ENCODE results near the gene CPLX1.

The CPLX1 gene

DNA sequence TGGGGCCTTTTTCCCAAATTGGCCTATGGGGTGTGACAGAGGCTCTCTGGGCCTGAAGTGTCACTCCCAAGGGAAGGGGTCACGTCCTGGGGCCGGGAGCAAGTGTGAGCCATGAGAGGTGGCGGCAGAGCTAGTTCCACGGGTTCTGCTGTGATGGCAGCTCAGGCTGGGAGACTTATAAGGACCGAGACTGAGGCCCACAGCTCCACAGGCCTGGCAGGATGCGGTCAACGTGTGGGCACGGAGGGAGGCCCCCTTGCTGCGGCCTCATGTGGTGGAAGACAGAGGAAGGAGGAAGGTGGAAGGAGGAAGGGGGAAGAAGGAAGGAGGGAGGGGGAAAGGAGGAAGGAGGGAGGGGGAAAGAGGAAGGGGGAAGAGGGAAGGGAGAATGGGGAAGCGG lies 7.2 kb upstream of the CPLX1 start:
- TF ChIP-seq ZNF274 (IDR thresholded peaks at IDR 0.05; ENCODE audit: low read depth, low read length) = no peak
- H3K4me3 ChIP-seq (ENCODE audit: low read length) = no peak overlapping the region

DNA sequence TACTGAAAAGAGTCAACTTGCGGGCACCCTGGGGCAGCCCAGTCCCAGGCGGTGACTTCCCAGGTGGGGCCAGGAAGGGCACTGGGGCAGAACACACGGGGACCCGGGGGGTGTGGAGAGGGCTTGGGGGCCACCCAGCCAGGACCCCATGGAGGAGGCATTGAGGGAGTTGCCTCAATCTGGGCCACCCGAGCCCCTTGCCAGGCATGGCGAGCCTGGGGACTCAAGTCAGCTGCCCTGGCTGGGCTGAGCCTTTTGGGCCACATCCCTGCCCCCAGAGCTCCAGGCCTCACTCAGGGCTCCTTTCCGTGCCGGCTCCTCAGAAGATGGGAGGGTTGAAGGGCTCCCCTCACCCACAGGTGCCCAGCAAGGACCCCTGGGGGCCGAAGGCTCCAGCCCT lies 6.6 kb upstream of the CPLX1 start:
- H3K4me3 ChIP-seq (ENCODE audit: low read length) = no peak overlapping the region
- TF ChIP-seq ZNF274 (IDR thresholded peaks at IDR 0.05; ENCODE audit: low read depth, low read length) = no peak

DNA sequence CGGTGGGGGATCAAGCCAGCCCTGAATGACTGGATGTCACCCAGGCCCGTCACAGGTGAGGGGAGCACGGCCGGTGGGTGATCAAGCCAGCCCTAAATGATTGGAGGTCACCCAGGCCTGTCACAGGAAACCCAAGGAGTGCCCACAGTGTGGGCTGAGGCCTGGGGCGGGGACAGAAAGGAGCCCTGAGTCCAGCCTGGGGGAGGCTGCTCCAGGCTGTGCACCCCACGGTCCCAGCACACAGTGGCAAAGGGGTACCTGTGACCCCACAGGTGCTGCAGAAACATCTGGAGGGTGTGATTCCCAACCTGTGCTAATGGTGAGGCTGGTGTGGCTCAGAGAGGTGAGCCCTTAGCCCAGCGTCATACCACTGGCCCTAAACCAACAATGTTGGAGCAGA lies 6.2 kb upstream of the CPLX1 start:
- no peak overlapping the region for H3K4me3 ChIP-seq (ENCODE audit: low read length)

DNA sequence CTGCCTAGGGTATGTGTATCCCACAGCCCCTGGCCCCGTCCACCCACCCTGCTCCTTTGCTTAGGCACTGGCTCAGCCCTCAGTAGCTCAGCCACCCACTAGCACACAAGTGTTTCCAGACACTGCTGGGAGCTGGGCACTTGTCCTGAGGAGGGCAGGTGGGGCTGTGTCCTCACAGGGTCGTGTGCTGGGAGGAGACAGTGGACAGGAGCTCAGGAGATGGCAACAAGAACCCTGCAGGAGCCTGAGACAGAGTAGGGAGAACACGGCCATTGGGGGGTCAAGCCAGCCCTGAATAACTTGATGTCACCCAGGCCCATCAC lies 5.5 kb upstream of the CPLX1 start:
- no peak for TF ChIP-seq ZNF274 (IDR thresholded peaks at IDR 0.05; ENCODE audit: low read depth, low read length)

More for the DNA sequence above, 6.2 kb upstream of the CPLX1 start:
- TF ChIP-seq ZNF274 (IDR thresholded peaks at IDR 0.05; ENCODE audit: low read depth, low read length) = no peak

DNA sequence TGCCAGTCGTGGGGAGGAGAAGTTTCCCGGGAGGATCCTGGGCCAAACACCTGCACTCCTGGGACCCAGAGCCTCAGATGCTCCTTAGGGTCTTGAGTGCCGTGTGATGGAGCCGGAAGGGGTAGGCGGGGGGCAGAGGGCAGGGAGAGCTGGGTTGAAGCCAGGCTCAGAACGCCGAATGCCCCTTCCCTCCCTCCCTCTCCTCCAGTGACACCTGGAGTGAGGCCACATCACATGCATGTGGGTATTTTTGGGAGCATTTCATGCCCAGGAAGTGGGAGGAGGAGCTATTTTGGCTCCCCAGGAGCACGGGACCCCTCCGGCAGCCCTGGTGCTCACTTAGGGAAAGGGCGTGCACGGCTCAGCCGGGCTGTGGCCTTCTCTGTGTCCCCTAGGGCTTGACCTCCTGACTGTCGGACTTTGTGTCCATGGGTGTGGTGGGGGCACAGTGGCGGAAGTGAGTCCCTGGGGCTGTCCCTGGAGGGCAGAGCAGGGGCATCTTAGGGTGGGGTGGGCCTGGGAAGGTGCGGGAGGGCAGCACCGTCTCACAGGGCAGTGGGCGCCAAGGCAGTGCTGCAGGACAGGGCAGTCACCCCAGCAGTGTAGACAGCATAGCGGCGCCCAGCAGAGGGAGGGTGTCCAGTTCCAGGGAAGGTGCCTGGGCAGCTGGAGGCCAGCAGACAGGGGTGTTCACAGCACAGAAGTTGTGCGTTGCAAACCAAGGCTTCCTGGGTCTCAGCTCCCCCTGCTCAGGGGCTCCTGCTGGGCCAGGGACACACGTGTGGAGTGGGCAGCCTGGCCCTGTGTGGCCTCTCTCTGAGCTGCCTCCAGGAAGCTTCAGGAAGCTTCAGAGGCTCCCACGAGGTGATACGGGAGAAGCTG lies 4.9 kb upstream of the CPLX1 start:
- no peak overlapping the region for H3K4me3 ChIP-seq (ENCODE audit: low read length)
- TF ChIP-seq ZNF274 (IDR thresholded peaks at IDR 0.05; ENCODE audit: low read depth, low read length) = no peak

More for the DNA sequence above, 5.5 kb upstream of the CPLX1 start:
- no peak overlapping the region for H3K4me3 ChIP-seq (ENCODE audit: low read length)

DNA sequence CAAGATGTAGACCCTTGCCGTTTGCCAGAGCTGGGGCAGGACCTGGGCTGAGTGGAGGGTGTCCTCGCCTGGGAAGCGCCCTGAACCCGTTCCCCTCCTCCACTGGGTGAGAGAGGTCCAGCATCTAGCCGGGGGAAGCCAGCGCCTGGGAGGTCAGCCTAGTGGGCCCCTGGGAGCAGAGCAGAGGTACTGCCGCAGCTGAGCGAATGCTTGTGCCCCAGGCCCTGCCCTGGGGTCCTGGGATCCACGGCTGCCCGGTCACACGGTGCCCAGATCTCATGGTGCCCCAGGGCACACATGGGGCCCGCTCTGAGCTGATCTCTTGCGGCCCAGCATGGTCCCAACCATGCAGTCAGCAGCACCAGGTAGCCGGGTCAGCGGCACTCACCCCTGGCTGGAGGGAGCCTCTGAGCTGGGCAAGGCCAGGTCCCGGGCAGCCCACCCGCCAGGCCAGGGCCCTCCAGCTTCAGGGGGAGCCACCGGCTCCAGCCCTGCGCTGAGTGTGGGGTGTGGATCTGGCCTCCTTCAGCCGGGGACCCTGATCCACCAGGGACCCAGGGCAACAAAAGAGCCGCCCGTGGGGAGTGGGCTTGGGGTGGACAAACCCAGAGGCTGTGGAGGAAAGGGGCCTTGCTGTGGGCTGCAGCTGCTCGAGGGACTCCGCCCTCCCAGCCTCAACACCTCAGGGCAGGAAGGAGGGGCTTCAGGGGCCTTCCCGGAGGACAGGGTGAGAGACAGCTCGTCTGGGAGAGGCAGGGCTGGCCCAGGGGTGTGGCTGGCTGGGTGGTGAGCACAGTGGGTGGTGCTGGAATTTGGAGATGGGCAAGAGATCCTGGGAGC lies 4.1 kb upstream of the CPLX1 start:
- H3K4me3 ChIP-seq (ENCODE audit: low read length) = no peak overlapping the region
- no peak for TF ChIP-seq ZNF274 (IDR thresholded peaks at IDR 0.05; ENCODE audit: low read depth, low read length)

DNA sequence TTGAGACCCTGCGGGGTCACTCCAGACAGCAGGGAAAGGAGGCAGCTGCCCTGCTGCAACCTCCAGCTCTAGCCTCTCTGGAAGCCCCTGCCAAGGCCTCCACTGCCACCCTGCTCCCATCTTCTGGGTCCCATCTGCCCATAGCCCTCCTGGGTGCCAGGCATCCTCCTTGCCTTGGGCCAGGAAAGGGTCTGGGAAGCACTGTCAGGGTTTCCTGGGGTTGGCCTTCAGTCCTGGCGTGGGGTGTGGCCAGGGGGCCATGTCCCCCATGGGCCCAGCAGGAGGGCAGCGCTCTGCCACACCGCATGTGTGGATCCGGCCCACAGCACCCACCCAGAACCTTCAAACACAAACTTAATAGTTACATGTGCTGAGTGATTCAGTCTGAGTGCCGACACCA lies 3.4 kb upstream of the CPLX1 start:
- no peak for TF ChIP-seq ZNF274 (IDR thresholded peaks at IDR 0.05; ENCODE audit: low read depth, low read length)

DNA sequence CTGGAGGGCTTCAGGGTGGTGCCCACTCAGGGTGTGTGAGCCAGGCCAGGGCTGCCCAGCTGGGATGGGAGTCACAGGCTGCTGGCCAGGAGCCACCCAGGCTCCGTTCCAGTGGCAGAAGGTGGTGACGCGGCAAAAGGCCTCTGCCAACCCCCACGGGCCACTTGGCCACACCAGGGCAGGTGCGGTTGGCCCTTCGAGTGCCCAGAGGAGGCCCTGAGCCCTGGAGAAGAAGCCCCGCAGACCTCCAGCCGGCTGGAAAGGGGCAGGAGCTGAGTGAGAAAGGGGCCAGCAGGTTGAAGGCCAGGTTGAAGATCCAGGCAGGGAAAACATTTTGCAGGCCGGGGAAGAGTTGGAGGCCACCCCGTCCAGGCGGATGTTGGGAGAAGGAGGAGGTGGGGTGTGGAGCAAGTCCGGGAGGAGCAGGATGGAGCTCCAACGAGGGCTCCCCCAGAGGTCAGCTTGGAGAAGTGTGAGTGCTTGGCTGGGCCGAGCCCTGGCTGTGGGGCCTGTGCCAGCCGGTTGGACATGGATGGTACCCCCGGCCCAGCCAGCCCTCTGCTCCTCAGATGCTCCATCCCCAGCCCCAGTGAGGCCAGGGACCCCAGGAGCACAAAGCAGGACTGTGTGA lies 2.8 kb upstream of the CPLX1 start:
- no peak overlapping the region for H3K4me3 ChIP-seq (ENCODE audit: low read length)
- no peak for TF ChIP-seq ZNF274 (IDR thresholded peaks at IDR 0.05; ENCODE audit: low read depth, low read length)

More for the DNA sequence above, 3.4 kb upstream of the CPLX1 start:
- H3K4me3 ChIP-seq (ENCODE audit: low read length) = no peak overlapping the region

DNA sequence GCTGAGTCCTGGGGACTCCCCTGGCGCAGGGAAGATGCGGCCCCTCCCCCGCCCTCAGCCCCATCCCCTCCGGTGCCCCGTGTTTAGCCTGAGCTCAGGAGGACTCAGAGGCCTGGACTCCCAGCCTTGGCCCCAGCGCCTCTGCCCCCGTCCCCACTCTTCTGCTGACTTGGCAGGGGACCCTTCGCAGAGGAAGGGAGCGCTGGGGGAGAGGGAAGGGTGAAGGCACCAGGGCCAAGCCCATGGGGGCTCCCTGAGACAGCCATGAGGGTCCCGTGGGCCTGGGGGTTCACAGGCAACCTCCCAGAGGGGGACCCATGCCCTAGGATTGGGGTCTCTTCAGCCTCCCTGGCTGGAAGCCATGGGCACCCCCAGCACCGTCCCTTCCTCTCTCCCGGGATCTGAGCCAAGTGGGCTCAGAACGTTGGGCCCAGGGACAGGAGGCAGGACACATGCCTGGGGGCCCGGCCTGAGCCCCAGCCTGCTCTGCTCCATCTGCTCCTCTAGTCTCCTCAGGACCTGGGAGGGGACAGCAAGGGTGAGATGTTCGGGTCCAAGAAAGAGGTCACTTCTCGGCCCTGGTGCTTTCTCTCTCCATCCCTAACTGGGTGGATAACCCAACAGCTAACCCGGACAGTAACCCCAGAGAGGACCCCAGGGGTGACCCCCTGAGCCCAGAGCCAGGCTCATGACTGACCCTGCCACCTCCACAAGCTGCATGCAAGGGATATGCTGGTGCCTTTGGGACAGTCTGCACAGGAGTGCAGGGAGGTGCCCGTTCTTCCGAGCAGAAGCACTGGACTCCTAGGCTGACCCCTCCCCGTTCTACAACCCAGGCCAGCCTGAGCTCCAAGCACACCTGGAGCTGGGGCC lies 1.5 kb upstream of the CPLX1 start:
- no peak for TF ChIP-seq ZNF274 (IDR thresholded peaks at IDR 0.05; ENCODE audit: low read depth, low read length)
- H3K4me3 ChIP-seq (ENCODE audit: low read length) = no peak overlapping the region

DNA sequence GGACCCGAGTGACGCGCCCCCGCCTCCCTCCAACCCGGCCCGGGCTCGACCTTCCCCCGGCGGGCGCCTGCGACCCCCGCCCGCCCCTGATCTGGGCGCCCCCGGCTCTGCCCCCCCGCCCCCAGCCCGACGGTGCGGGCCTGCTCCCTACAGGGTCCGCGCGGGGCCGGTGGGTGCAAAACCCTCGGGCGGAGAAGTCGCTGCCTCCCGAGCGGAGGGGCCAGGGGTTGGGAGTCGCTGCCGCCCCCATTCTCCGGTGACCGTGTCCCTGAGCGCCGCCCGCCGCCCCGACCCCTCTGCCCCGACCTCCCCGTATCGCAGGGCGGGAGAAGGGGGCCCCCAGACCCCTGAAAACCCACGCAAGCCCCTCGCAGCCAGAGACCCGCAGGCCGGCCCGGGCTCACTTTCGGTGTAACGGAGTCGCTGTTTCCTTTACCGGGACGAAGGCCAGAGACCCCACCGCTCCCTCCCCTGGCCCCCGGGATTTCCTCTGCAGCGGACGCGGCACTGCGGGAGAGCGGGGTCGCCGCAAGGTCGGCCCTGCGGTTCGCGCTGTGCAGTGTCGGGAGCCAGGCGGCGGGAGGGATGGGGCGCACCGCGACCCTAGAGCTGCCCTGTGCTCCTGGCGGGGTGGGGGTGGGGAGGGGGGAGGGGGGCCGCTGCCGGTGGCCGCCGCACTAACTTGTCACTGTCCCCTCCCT lies 729 bp upstream of the CPLX1 start:
- H3K4me3 ChIP-seq (ENCODE audit: low read length) = no peak overlapping the region
- TF ChIP-seq ZNF274 (IDR thresholded peaks at IDR 0.05; ENCODE audit: low read depth, low read length) = no peak

DNA sequence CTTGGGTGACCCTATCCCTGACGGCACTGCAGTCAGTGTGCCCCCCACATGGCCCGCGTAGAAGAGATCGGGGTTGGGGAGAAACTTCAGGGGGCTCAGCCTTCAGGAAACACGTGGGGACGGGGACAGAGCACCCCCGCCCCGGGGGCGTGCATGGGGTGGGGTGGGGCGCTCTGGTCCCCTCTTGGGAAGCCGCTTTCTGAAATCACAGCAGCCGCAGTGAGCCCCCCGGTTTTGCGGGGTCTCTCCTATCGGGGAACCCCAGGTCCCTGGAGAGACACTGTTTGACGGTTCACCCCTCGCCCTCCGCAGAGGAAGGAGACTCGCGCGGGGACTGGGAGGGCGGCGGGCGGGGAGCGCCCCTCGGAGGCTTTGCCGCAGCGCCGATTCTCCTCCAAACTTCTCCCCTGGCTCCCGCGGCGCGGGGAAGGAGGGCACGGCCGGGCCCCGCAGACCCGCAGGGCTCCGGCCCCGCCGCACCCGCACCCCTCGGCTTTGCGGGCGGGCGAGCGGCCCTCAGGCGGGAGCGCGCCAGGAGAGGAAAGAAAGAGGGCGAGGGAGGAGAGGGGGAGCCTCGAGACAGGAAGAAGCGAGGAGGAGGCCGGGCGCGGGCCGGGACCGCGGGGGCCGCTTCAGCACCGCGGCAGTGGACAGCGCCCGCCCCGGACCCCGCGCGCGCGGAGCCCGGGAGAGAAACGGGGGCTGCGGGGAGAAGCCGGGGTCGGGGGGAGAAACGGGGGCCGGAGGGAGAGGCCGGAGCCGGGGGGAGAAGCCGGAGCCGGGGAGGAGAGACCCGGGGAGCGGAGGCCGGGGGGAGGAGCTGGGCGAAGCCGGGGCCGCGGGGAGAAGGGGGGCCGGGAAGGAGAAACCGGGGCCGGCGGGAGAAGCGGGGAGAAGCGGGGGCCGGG lies 612 bp downstream of the CPLX1 start:
- H3K4me3 ChIP-seq (ENCODE audit: low read length) = no peak overlapping the region
- TF ChIP-seq ZNF274 (IDR thresholded peaks at IDR 0.05; ENCODE audit: low read depth, low read length) = no peak

DNA sequence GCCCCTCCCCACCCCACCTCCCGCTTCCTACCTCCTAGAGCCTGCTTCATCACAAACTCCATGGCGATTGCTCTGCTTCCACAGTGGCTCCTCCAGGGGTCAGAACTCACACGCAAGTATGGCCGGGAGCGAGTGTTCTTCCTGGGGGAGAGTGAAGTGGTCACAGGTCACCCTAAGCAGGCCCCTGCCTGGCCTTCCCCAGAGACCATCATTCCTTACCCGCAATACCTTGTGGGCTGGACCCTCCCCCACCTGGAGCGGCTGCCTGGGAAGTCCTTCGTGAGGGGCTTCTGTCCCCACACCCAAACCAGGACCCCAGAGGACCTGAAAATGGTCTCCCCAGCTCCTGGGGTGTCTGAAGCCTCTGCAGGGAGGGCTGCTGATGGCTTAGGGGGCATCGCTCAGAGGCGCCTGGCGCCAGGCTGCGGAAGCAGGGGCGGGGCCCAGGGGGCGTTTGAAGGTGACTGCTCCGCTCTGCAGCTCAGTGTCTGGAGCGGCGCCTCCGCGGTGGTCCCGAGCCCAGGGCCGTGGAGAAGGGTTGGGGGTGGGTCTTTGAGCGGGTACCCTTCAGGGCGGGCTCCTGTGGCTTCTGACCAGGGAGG lies 1.4 kb downstream of the CPLX1 start:
- no peak overlapping the region for H3K4me3 ChIP-seq (ENCODE audit: low read length)
- no peak for TF ChIP-seq ZNF274 (IDR thresholded peaks at IDR 0.05; ENCODE audit: low read depth, low read length)
